Stimulated activated memory B cell treated with anti-CD40 and anti-IgM and Interleukin-4, amounts not matched to agents 10 μg/mL and 1 μg/mL and 100 μg/mL, for 72 hours (primary cell): Measurements from ENCODE around the gene NTRK3.

Experiments
- ATAC-seq: fragments of 150-1000 bp; cut with Tn5 transposase; 2 replicates; pipeline ENCODE4 v1.10.0; 2021
- H3K27ac Mint-ChIP-seq: one replicate; pipeline ENCODE4 v1.8.0; 2022; ENCODE audit warnings: mild to moderate bottlenecking, mixed read lengths
- H3K27me3 Mint-ChIP-seq: one replicate; pipeline ENCODE4 v1.8.0; 2022; ENCODE audit warnings: mixed read lengths
- H3K36me3 Mint-ChIP-seq: one replicate; pipeline ENCODE4 v1.8.0; 2022; ENCODE audit warnings: mixed read lengths
- H3K4me1 Mint-ChIP-seq: one replicate; pipeline ENCODE4 v1.8.0; 2022; ENCODE audit warnings: mixed read lengths
- H3K4me3 Mint-ChIP-seq: one replicate; pipeline ENCODE4 v1.8.0; 2022; ENCODE audit warnings: mild to moderate bottlenecking, moderate library complexity, mixed read lengths
- H3K9me3 Mint-ChIP-seq: one replicate; pipeline ENCODE4 v1.8.0; 2022; ENCODE audit warnings: mixed read lengths

Gene NTRK3

DNA sequence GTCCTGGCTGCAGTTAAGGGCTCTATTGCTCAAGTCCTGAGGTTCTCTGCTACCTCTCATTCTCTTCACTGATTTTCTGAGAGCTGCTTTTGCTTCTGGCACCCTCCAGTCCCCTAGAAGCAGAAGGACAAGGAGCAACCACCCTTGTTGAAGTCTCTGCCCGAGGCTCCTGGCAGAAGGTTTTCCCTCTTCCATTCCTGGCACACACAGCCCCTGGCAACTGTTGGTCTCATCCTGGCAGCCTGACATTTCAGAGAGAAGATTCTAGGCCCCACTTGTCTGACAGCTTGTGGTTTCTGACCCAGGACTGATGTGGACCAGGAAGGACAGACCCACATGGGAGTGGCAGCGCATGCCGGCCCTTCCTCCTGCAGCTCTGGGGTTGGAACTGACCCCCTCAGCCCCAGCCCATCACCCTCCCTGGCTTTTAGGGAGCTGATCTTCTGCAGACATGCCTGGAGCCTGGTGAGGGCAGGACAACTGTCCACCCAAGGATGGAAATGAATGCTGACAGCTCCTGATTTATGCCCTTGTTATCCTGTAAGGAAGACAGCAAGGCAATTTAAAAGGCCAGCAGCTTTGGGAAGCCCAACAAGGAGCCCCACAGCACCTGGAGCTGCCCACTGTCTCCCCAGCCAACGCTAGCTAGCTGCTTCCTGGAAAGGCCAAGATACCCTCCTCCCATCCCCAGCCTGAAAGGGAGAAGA, 13.0 kb upstream of the NTRK3 start:
- H3K4me3 Mint-ChIP-seq, result no peak overlapping the region
- H3K36me3 Mint-ChIP-seq, result no peaks in the 10 kb centered on the region
- peaks cover 5% of the 10 kb centered on the region for H3K9me3 Mint-ChIP-seq
- no peaks in the 10 kb centered on the region for H3K4me1 Mint-ChIP-seq
- no peak for ATAC-seq
- peaks cover 42% of the 10 kb centered on the region for H3K27me3 Mint-ChIP-seq
- no peak overlapping the region for H3K27ac Mint-ChIP-seq

DNA sequence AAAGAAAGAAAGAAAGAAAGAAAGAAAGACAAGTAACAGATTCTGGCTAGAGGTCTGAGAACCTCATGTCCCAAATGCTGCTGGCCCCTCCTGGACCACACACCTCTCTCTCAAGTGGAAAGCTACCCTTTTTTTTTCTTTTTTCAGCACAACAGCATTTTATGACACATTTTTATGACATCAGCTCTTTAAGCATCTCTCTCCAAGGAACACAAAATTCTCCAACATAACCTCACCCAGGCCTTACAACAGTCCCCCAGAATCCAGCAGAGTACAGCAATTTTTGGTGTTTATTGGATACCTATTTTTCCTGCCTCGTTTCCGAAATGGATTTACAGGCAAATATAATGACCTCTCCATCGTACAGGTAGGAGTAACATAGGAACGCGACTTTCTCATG, 11.2 kb upstream of the NTRK3 start:
- no peak overlapping the region for H3K27ac Mint-ChIP-seq
- peaks cover 5% of the 10 kb centered on the region for H3K9me3 Mint-ChIP-seq
- no peak for ATAC-seq
- peaks cover 58% of the 10 kb centered on the region for H3K27me3 Mint-ChIP-seq
- H3K4me3 Mint-ChIP-seq, result no peak overlapping the region
- no peaks in the 10 kb centered on the region for H3K4me1 Mint-ChIP-seq
- H3K36me3 Mint-ChIP-seq, result no peaks in the 10 kb centered on the region

DNA sequence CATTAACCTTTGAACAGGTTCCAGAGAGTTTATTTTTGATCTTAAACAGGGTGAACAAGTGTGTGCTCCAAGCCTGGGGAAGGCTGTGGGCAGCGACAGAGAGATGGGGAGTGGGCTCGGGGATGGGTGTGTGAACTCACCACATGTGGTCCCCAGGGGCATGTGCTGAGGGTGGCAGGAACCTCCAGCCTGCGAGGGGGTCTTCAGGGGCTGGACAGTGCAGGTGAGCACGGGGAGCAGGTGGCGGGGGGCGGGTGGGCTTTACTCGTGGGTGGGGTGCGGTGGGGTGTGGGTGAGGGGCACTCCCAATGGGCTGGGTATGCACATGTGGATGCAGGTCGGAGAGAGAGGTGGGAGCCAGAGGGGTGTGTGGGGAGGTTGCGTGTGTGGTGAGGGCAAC, 9.6 kb upstream of the NTRK3 start:
- no peaks in the 10 kb centered on the region for H3K4me1 Mint-ChIP-seq
- H3K36me3 Mint-ChIP-seq, result no peaks in the 10 kb centered on the region
- ATAC-seq, result no peak
- no peak overlapping the region for H3K27ac Mint-ChIP-seq
- H3K4me3 Mint-ChIP-seq, result no peak overlapping the region
- peaks cover 74% of the 10 kb centered on the region for H3K27me3 Mint-ChIP-seq
- peaks cover 5% of the 10 kb centered on the region for H3K9me3 Mint-ChIP-seq

DNA sequence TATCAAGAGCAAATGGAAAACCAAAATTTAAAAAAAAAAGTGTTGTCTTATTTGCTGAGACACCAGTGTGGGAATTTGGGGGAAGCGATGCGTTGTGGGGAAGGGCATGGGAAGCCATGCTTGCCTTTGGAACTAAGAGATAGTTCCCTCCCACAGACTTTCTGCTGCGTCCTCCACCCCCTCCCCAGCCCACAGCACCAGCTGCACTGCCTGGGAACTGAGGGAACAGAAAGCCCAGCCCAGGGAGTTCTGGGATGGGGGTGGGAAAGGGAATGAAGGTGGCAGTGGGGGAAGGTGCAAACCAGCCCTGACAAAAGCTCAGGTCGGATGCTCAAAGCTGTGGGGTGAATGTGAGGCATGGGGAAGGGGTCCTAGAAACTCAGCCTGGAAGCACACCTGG, 8.1 kb upstream of the NTRK3 start:
- Mint-ChIP-seq H3K4me3 (no peak overlapping the region), H3K27ac (no peak overlapping the region), H3K36me3 (no peaks in the 10 kb centered on the region), H3K9me3 (peaks cover 5% of the 10 kb centered on the region), H3K27me3 (peaks cover 73% of the 10 kb centered on the region), H3K4me1 (no peaks in the 10 kb centered on the region)
- ATAC-seq, result no peak

DNA sequence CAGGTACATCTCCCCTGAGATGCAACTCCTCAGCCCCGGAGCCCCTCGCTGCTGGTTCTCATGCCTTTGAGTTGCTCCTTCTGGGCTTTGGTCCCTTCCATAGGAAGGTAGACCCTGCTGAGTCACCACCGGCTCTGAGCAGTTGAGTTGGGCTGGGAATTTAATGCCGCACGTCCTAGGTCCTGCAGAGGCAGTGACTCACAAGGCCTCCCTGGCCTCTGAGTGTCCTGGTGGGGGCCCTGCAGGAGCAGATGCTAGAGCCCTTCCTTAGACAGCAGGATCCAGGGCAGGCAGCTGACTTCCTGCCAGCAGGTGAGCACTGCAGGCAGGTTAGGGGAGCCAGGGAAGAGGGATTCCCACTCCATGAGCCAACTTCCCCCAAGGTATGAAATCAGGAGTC, 5.5 kb upstream of the NTRK3 start:
- Mint-ChIP-seq H3K36me3 (no peaks in the 10 kb centered on the region), H3K4me3 (no peak overlapping the region), H3K27me3 (peaks cover 83% of the 10 kb centered on the region), H3K9me3 (peaks cover under 1% of the 10 kb centered on the region), H3K4me1 (peaks cover 10% of the 10 kb centered on the region), H3K27ac (no peak overlapping the region)
- ATAC-seq, result no peak

DNA sequence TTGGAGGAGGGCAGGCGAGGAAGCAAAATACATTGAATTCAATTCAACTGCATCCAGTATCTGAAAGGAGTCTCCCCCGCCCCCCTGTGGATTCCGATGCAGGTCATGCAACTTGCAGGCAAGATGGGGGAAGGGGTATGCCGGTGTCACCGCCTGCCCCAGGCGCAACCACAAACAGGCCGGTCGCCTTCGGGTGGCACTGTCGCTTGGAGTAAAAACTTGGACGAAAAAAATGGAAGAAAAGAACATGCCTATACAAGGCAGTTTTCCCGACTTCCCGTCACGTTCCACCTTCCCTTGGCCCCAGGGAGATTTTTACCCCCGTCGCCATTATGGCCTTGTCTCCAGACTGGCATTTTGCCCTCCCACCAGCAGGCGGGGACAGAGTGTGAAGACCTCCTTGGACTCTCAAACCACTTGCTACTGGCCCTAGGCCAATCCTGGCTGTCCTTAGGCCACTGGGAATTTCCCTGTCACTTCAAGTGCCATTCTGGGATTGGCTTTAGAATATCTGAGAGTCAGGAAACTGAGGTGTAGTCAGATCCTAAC, 1.6 kb upstream of the NTRK3 start:
- Mint-ChIP-seq H3K4me1 (peaks cover 34% of the 10 kb centered on the region), H3K36me3 (no peaks in the 10 kb centered on the region), H3K27ac (no peak overlapping the region), H3K27me3 (peaks cover 87% of the 10 kb centered on the region), H3K9me3 (no peaks in the 10 kb centered on the region), H3K4me3 (no peak overlapping the region)
- ATAC-seq, result no peak

DNA sequence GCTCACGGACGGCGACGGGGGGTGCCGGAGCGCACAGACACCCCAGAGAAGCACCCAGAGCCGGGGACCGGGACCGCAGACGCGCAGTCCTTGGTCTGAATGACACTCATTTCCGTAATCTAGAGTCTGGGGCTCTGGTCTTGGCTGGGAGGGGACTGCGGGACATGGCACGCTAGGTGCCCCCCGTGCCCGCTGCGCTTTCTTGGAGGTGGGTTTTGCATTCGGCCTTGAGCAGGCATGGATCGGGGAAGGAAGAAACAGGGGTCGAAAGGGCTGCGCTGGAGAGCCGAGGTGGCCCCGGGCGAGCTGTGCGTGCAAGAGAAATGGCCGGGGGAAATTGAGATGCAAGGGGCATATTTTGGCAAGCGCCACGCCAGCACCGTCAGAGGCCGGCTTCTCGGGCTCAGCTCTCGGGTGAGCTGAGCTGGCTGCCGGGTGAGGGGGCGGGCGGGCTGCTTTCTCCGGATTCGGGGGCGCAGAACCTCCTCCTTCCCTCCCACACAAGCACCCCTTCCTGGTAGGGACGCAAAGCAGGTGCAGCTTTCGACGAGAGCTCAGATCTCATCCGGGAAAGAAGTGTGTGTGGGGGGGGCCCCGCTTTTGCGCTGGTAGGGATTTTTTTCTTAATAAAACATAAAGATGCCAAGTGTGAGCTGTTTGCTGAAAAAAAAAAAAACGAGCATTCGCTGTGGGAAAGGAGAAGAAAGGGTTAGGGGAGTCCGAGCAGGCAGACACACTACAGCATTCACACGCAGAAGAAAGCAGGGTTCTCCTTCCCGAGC, 963 bp upstream of the NTRK3 start:
- Mint-ChIP-seq H3K4me1 (peaks cover 34% of the 10 kb centered on the region), H3K27me3 (peaks cover 87% of the 10 kb centered on the region), H3K9me3 (no peaks in the 10 kb centered on the region), H3K36me3 (no peaks in the 10 kb centered on the region), H3K27ac (peak overlapping the region; percentile 33), H3K4me3 (peak overlapping the region; percentile 72)
- no peak for ATAC-seq

DNA sequence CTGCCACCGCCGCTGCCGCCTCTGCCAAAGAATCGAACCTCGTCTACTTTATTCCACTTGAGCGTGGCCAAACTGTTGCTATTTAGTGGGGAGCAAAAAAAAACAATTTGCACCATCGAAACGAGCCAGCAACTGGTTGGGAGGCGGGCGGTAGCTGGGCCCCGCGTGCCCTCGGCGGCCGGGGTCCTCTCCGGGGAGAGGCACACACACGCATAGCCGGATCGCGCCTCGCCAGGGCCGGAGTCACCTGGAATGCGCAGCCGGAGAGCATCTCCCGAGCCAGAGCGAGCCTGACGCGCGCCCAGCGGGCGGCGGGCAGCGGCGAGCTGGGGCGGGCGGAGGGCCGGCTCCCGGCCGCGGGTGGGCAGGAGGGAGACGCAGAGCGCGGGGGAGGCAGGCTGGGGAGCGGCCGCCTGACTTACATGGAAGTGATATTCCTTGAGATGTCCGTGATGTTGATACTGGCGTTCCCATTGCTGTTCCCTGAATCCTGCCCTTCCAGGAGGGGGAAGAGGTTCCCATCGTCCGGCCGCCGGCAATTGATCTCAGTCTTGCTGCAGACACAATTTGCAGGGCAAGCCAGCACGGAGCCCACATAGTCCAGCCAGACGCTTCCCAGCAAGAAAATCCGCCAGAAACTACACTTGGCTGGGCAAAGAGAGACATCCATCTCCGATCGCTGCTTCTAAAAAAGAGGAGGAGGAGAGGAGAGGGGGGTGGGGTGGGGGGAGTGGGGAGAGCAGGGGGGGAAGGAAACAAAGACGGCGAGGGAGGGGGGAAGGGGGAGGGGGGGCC, 858 bp downstream of the NTRK3 start:
- H3K27ac Mint-ChIP-seq, result no peak overlapping the region
- peaks cover 34% of the 10 kb centered on the region for H3K4me1 Mint-ChIP-seq
- peaks cover 82% of the 10 kb centered on the region for H3K27me3 Mint-ChIP-seq

DNA sequence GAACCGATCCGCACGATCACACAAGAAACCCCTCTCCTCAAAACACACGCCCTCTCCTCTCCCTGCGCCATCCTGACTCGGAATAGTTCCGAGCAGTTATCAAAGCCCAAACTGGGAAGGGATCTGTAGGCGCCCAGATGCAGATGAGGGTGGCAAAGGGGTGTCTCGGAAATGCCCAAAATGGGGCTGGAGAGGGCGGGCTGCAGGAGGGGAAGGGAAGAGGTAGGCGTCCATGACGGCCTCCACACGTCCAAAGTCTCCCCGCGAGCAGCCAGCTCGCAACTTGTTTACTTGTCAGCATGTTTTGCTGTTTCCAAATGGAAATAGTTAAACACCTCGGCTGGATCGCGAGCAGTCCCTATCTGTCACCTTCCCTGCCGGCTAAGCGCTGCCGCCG, 1.5 kb downstream of the NTRK3 start:
- Mint-ChIP-seq H3K36me3 (no peaks in the 10 kb centered on the region), H3K4me3 (no peak overlapping the region), H3K27ac (no peak overlapping the region), H3K9me3 (no peaks in the 10 kb centered on the region), H3K27me3 (peaks cover 85% of the 10 kb centered on the region), H3K4me1 (peaks cover 34% of the 10 kb centered on the region)
- no peak for ATAC-seq

More for the DNA sequence above, 858 bp downstream of the NTRK3 start:
- no peaks in the 10 kb centered on the region for H3K36me3 Mint-ChIP-seq
- no peaks in the 10 kb centered on the region for H3K9me3 Mint-ChIP-seq
- no peak for ATAC-seq
- peak overlapping the region; percentile 37 for H3K4me3 Mint-ChIP-seq

DNA sequence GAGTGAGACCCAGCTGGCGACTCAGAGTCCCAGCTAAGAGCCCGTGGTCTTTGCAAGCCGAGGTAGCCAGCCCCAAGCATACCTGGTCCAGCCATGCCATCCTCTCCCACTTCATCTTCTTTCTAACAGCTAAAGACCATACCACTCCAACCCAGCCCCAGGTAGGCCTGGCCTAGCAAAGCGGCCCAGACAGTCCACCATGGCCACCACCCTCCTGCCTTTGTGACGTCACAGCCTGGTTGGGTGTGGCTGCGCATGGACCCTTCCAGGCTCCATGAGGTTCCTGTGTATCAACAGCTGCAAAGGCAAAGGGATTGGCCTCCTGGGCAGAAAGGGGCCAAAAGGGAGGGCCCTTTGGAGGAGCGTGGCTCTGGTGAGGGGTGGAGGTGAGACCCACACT, 4.1 kb downstream of the NTRK3 start:
- H3K9me3 Mint-ChIP-seq, result no peaks in the 10 kb centered on the region
- H3K4me1 Mint-ChIP-seq, result peaks cover 28% of the 10 kb centered on the region
- no peak overlapping the region for H3K4me3 Mint-ChIP-seq
- no peak overlapping the region for H3K27ac Mint-ChIP-seq
- H3K36me3 Mint-ChIP-seq, result no peaks in the 10 kb centered on the region
- no peak for ATAC-seq
- peaks cover 75% of the 10 kb centered on the region for H3K27me3 Mint-ChIP-seq

DNA sequence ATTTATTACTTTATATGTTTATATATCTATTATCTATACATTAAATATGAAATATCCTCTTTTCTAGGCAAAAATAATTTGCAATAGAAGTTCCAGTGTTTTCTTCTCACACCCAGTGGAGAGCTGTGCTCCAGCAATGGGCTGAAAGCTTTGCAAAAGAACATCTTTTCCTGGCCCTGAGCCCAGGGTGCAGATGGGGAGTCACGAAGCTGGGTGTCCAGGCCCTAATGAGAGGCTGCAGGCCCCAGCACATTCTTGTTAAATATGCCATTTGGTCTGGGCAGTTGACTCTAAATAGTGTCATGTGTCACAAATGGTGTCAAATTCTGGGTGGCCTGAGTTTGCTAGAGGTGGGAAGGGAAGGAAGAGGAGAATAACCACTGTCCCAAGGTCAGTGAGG, 5.7 kb downstream of the NTRK3 start:
- peaks cover 24% of the 10 kb centered on the region for H3K4me1 Mint-ChIP-seq
- no peak overlapping the region for H3K27ac Mint-ChIP-seq
- no peak for ATAC-seq
- peaks cover 69% of the 10 kb centered on the region for H3K27me3 Mint-ChIP-seq
- no peaks in the 10 kb centered on the region for H3K36me3 Mint-ChIP-seq
- no peaks in the 10 kb centered on the region for H3K9me3 Mint-ChIP-seq
- H3K4me3 Mint-ChIP-seq, result no peak overlapping the region

DNA sequence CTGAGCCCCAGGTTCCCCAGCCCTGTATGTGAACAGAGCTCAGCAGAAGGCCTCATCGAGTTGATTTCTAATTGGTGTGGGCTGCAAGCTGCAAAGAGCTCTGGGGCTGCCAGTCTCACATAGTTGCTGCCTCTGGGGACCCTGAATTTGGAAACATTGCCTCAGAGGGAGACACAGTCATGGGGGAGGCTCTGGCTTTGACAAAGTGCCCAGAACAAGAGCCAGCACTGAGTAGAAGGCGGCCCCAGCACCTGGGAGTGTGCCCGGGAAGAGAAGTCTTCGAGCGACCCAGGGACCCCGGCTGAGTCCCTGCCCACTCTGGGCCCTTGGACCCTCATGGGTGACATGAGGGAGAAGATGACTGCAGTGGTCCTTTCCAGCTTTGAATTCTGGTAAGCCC, 7.3 kb downstream of the NTRK3 start:
- H3K27me3 Mint-ChIP-seq, result peaks cover 53% of the 10 kb centered on the region
- no peak for ATAC-seq
- H3K36me3 Mint-ChIP-seq, result no peaks in the 10 kb centered on the region
- H3K4me3 Mint-ChIP-seq, result no peak overlapping the region
- H3K27ac Mint-ChIP-seq, result no peak overlapping the region
- H3K9me3 Mint-ChIP-seq, result no peaks in the 10 kb centered on the region
- peaks cover 10% of the 10 kb centered on the region for H3K4me1 Mint-ChIP-seq

DNA sequence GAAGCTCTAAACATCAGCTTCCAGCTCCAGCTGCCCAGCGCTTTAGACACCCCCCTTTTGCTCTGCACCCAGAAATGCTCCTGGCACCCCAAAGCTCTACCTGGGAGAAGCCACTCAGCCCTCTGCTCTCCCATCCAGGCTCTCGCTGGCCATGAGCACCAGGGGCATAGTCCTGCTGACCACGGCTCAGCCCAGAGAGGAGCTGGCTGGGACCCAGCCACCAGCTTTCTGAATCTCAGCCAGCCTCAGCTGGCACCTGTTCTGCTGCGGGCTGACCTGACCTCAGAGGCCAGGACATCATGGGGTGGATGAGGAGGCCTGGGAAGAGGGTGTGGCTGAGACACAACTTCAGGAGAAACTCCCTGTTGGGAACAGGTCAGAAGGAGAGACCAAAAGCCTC, 8.6 kb downstream of the NTRK3 start:
- Mint-ChIP-seq H3K27me3 (peaks cover 40% of the 10 kb centered on the region), H3K4me1 (peaks cover 10% of the 10 kb centered on the region), H3K27ac (no peak overlapping the region), H3K36me3 (no peaks in the 10 kb centered on the region), H3K4me3 (no peak overlapping the region), H3K9me3 (no peaks in the 10 kb centered on the region)
- ATAC-seq, result no peak

DNA sequence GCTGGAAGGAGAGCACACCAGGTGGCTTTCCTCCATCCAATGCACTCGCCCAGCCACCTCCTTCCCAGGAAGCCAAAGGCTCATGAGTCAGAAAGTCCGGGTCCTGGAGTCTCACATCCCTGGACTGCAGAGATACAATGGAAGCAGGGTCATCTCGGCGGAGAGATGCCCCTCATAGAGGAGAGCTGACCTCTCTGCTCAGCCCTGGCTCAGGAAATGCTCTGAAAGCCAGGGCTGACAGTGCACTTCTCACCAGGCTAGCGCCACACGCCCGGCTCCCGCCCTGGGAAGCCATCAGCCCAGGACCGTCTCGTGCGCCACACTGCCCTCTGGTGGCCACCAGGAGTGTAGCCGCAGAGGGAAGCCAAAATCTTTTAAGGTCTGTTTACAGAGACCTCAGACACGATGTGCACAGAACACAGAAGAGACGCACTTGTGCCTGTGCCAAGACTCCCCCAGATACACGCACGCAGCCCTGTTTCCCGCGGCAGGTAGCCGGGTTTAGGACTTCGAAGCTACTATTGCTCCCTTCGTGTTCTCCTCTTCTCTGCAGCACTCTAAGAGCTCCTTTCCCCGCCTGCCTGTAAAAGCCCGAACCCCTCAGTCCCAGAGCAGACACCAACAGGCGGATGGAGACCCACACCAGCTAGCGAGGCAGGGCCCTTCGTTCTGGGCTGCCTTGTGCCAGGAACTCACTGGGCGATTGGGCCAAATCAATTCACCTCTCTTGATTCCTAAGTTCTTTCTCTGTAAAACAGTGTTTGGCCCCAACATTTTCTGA, 9.7 kb downstream of the NTRK3 start:
- ATAC-seq, result peak; percentile 78
- Mint-ChIP-seq H3K27me3 (peaks cover 29% of the 10 kb centered on the region), H3K27ac (no peak overlapping the region), H3K4me1 (peaks cover 10% of the 10 kb centered on the region), H3K36me3 (no peaks in the 10 kb centered on the region), H3K4me3 (no peak overlapping the region), H3K9me3 (no peaks in the 10 kb centered on the region)

DNA sequence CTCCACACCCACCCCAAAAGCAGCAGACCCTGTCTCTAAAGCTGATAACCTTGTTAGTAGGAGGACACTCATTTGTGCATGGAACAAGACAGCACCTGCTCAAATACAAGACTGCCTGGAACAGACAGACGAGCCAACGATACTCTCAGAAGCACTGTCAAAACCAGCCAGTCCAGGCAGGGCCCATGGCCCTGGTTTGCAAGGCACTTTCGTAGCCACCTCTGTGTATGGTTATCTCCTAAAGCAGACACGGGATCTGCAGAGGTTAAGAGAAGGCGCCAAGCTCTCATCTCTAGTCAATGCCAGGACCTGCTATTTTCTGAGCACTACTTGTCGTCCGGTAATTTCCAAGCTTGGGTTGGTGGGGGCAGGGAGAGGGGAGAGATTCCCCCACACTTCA, 10.5 kb downstream of the NTRK3 start:
- no peaks in the 10 kb centered on the region for H3K36me3 Mint-ChIP-seq
- H3K4me3 Mint-ChIP-seq, result no peak overlapping the region
- H3K4me1 Mint-ChIP-seq, result peaks cover 10% of the 10 kb centered on the region
- no peak for ATAC-seq
- no peaks in the 10 kb centered on the region for H3K9me3 Mint-ChIP-seq
- no peak overlapping the region for H3K27ac Mint-ChIP-seq
- H3K27me3 Mint-ChIP-seq, result peaks cover 26% of the 10 kb centered on the region
